Measurements from ENCODE around the gene TAS1R1.

- peak; percentile 56 for TF ChIP-seq KDM5B (IDR thresholded peaks at IDR 0.05; ENCODE audit: insufficient replicate concordance, low read depth, low read length)
- no peak for TF ChIP-seq ELK1 (CRISPR knock-in tag; IDR thresholded peaks at IDR 0.05)
- TF ChIP-seq POLR2AphosphoS5 (IDR thresholded peaks at IDR 0.05; ENCODE audit: control insufficient read depth, insufficient read depth, low read depth, low read length), result no peak
- TF ChIP-seq TCF7 (IDR thresholded peaks at IDR 0.05; ENCODE audit: borderline replicate concordance), result no peak
- no peak for TF ChIP-seq ZSCAN29 (IDR thresholded peaks at IDR 0.05)
- 0 out of 2 replicates have a peak, but pooled peaks have one; percentile 60 for TF ChIP-seq TGIF2 (CRISPR knock-in tag; IDR thresholded peaks at IDR 0.05)
- TF ChIP-seq PTTG1 (tag; IDR thresholded peaks at IDR 0.05; ENCODE audit: low read depth), result no peak
- no peak for TF ChIP-seq FOXM1 (IDR thresholded peaks at IDR 0.05; ENCODE audit: low read depth)
- no peak for TF ChIP-seq FOXM1 (CRISPR knock-in tag; IDR thresholded peaks at IDR 0.05; ENCODE audit: low read depth)
These were observed 46.2 kb downstream of the TAS1R1 start for GRCh38 chr1:6601049-6601922.
